B cell (primary cell): Measurements from ENCODE around the gene LRBA. TPM values are rescaled to one million over a fixed set of nuclear protein-coding genes. Genes with fewer than 3 reads are reported as not detected.

Experiments used
- ATAC-seq: fragments of 200-7000 bp; cut with Tn5 transposase; one replicate; pipeline ENCODE4 v1.10.0; 2021; ENCODE audit warnings: low read depth, mild to moderate bottlenecking, moderate number of reproducible peaks, moderate library complexity
- CTCF ChIA-PET: fragments of 350-600 bp; sonication (Branson Sonifier 250); formaldehyde crosslinking; loops from one replicate; lab custom pipeline; 2021; ENCODE audit warnings: antibody characterized with exemption, inconsistent platforms; lab: Charles Lee
- POLR2A ChIA-PET: fragments of 350-600 bp; sonication (Branson Sonifier 250); formaldehyde crosslinking; loops from one replicate; lab custom pipeline; 2021; ENCODE audit warnings: antibody characterized with exemption; lab: Charles Lee
- DNase-seq: peaks from one replicate; pipeline ENCODE4 v3.0.0; 2013
- H2AFZ ChIP-seq: 2 replicates; pipeline ENCODE4 v1.6.1; 2012; ENCODE audit warnings: mild to moderate bottlenecking, low read depth, low read length; ENCODE audit not compliant: insufficient read depth, poor library complexity, severe bottlenecking
- H3K27ac ChIP-seq, 2 donors: 1 replicate in 1 of 2; 2 replicates in 1 of 2; pipeline ENCODE4 v1.5.1; 2012 to 2013; ENCODE audit warnings: low read length in 2 of 2, mild to moderate bottlenecking in 2 of 2, moderate library complexity in 1 of 2
- H3K27me3 ChIP-seq, 4 experiments: fragments of 200-600 bp in 1 of 4; sonication (generic) in 1 of 4; replicated peaks in 1 of 4; 1 replicate in 2 of 4; 2 replicates in 2 of 4; pipeline versions ENCODE4 v1.6.1 to v1.7.0; 2013 to 2016; ENCODE audit warnings: low read length in 3 of 4, mild to moderate bottlenecking in 2 of 4, mixed read lengths in 1 of 4, moderate library complexity in 1 of 4; ENCODE audit not compliant: insufficient read depth in 4 of 4, control insufficient read depth in 3 of 4; ENCODE audit errors: control extremely low read depth in 1 of 4
- H3K36me3 ChIP-seq, 2 experiments: replicated peaks in 1 of 2; 1 replicate in 1 of 2; 2 replicates in 1 of 2; pipeline versions ENCODE4 v1.6.1 to v1.7.1; 2013; ENCODE audit warnings: low read length in 1 of 2; ENCODE audit not compliant: insufficient read depth in 2 of 2, control insufficient read depth in 1 of 2; ENCODE audit errors: control extremely low read depth in 1 of 2, extremely low read depth in 1 of 2
- H3K4me1 ChIP-seq, 2 donors: fragments of 200-600 bp in 1 of 2; sonication (generic) in 1 of 2; 1 replicate in 1 of 2; 2 replicates in 1 of 2; pipeline versions ENCODE4 v1.5.1 to v1.6.1; 2013 to 2017; ENCODE audit warnings: low read length in 2 of 2; ENCODE audit not compliant: control insufficient read depth in 2 of 2, insufficient read depth in 2 of 2
- H3K4me2 ChIP-seq: replicated peaks from 2 replicates; pipeline ENCODE3; 2012; ENCODE audit warnings: mild to moderate bottlenecking, low read depth, low read length; ENCODE audit not compliant: poor library complexity, severe bottlenecking
- H3K4me3 ChIP-seq, 5 experiments: fragments of 200-600 bp in 1 of 5; sonication (generic) in 1 of 5; 1 replicate in 3 of 5; 2 replicates in 2 of 5; pipeline versions ENCODE4 v1.5.1 to v1.7.0; 2011 to 2016; ENCODE audit warnings: low read length in 4 of 5, mild to moderate bottlenecking in 4 of 5, low read depth in 2 of 5, control low read depth in 1 of 5, moderate library complexity in 1 of 5; ENCODE audit not compliant: insufficient read depth in 1 of 5; ENCODE audit errors: control extremely low read depth in 1 of 5, extremely low read depth in 1 of 5
- H3K79me2 ChIP-seq: fragments of 200-600 bp; sonication (generic); one replicate; pipeline ENCODE4 v1.6.0; 2016; ENCODE audit warnings: low read length; ENCODE audit not compliant: control insufficient read depth, insufficient read depth
- H3K9ac ChIP-seq: fragments of 200-600 bp; sonication (generic); 2 replicates; pipeline ENCODE4 v1.6.1; 2017; ENCODE audit warnings: mild to moderate bottlenecking, low read length, moderate library complexity
- H3K9me3 ChIP-seq, 3 donors: one replicate each; pipeline versions ENCODE4 v1.6.1 to v1.7.1; 2013; ENCODE audit warnings: low read length in 2 of 3; ENCODE audit not compliant: control insufficient read depth in 2 of 3, insufficient read depth in 1 of 3; ENCODE audit errors: control extremely low read depth in 1 of 3
- H4K20me1 ChIP-seq: 2 replicates; pipeline ENCODE4 v1.6.0; 2012; ENCODE audit warnings: mild to moderate bottlenecking, low read length; ENCODE audit not compliant: insufficient read depth, control insufficient read depth, poor library complexity, severe bottlenecking
- H3K27ac Mint-ChIP-seq: one replicate; pipeline ENCODE4 v1.8.0; 2021; ENCODE audit warnings: mixed read lengths
- H3K27me3 Mint-ChIP-seq: one replicate; pipeline ENCODE4 v1.8.0; 2021; ENCODE audit warnings: mixed read lengths
- H3K4me1 Mint-ChIP-seq: one replicate; pipeline ENCODE4 v1.8.0; 2021; ENCODE audit warnings: mixed read lengths
- H3K4me3 Mint-ChIP-seq: one replicate; pipeline ENCODE4 v1.8.0; 2021; ENCODE audit warnings: mixed read lengths
- H3K9me3 Mint-ChIP-seq: one replicate; pipeline ENCODE4 v1.8.0; 2022; ENCODE audit warnings: mixed read lengths; ENCODE audit not compliant: insufficient read depth
- CTCF ChIP-seq: fragments of 200-600 bp; IDR thresholded peaks from one replicate; pipeline ENCODE4 v1.8.0; 2022; ENCODE audit warnings: antibody characterized with exemption, mild to moderate bottlenecking
- EZH2 ChIP-seq: IDR thresholded peaks from 2 replicates; pipeline ENCODE4 v1.6.1; 2012; ENCODE audit warnings: borderline replicate concordance, low read depth, mild to moderate bottlenecking, moderate library complexity, low read length; ENCODE audit not compliant: insufficient read depth, poor library complexity, severe bottlenecking
- WGBS: methylation state at CpG from one replicate; pipeline ENCODE4 v1.1.5; 2013; ENCODE audit warnings: missing lambda C conversion rate; ENCODE audit not compliant: insufficient coverage; 5-methylcytosine and 5-hydroxymethylcytosine counted together
- intact Hi-C: fragments of 100-400 bp; cut with micrococcal nuclease; formaldehyde crosslinking; loops from one replicate; pipeline ENCODE4 v1.10.0; 2022
- polyA plus RNA-seq: library from polyadenylated mRNA; depleted of rRNA; stranded (reverse); fragments of >200 nt; gene quantifications from 2 replicates; pipeline ENCODE4 v1.2.3, GENCODE V29; 2012
- total RNA-seq, 2 donors: library from RNA; stranded (reverse); fragments of 120-200 nt in 1 of 2; gene quantifications; 1 replicate in 1 of 2; 2 replicates in 1 of 2; pipeline versions ENCODE4 v1.2.3 to v1.2.4, GENCODE V29; 2013 to 2022

LRBA gene
- total and polyA plus RNA-seq, 2 donors (not counting 1 experiment from before 2014, with no cell fraction given): 17.5 to 86.7 TPM

- Histone ChIP-seq H3K9me3 (no peaks in the 10 kb centered on the region), H3K27ac (peak overlapping the region; percentile 46 to 60), H4K20me1 (no peaks in the 10 kb centered on the region), H3K27me3 (no peaks in the 10 kb centered on the region), H3K4me1 (peaks cover 8 to 15% of the 10 kb centered on the region in 2 donors), H2AFZ (peak overlapping the region; percentile 23), H3K4me3 (peak overlapping the region in 3 of 5 experiments; percentile 22 to 45 (median 43)), H3K36me3 (peaks cover 5 to 6% of the 10 kb centered on the region in 2 experiments), H3K4me2 (peak overlapping the region; percentile 48), H3K79me2 (peaks cover 6% of the 10 kb centered on the region), H3K9ac (peak overlapping the region; percentile 46)
- peaks cover 31% of the 10 kb centered on the region for H3K4me1 Mint-ChIP-seq
- TF ChIP-seq CTCF: peak; percentile 22
- TF ChIP-seq EZH2: no peak
- ATAC-seq (peak; percentile 80), DNase-seq (peak; percentile 75)
- H3K27ac Mint-ChIP-seq: peak overlapping the region; percentile 92
- WGBS: 68% methylated on average over 7 of the region's 8 CpGs
- H3K4me3 Mint-ChIP-seq: peak overlapping the region; percentile 84
- CTCF ChIA-PET: interaction anchor here (1.3 to 1.8 kb wide), 2 partner anchors 8 to 39 kb away, joined by 4 to 9 read pairs; no protein-coding TSS in a partner anchor
- no peaks in the 10 kb centered on the region for H3K9me3 Mint-ChIP-seq
- no peaks in the 10 kb centered on the region for H3K27me3 Mint-ChIP-seq
- POLR2A ChIA-PET: interaction anchor here (0.7 kb wide), 1 partner anchor 268 kb away, joined by 3 read pairs; no protein-coding TSS in a partner anchor
- intact Hi-C loops: no loop called here
These were observed 186.9 kb downstream of the LRBA start for GRCh38 chr4:150828159-150828558.

- H3K4me1 Mint-ChIP-seq: peaks cover 34% of the 10 kb centered on the region
- CTCF ChIA-PET: interaction anchor here (0.7 kb wide), 1 partner anchor 40 kb away, joined by 3 read pairs; no protein-coding TSS in a partner anchor
- no CpG with 5 or more reads among the region's 1 CpG for WGBS
These were observed 187.9 kb downstream of the LRBA start for GRCh38 chr4:150827226-150827625.

More at GRCh38 chr4:150827226-150827625, 187.9 kb downstream of the LRBA start:
- Histone ChIP-seq H2AFZ (no peak overlapping the region), H3K4me1 (peaks cover 8 to 17% of the 10 kb centered on the region in 2 donors), H3K36me3 (peaks cover 5 to 6% of the 10 kb centered on the region in 2 experiments), H4K20me1 (no peaks in the 10 kb centered on the region), H3K9me3 (no peaks in the 10 kb centered on the region), H3K27me3 (no peaks in the 10 kb centered on the region), H3K27ac (peak overlapping the region; percentile 51 to 60), H3K4me2 (peak overlapping the region; percentile 48), H3K79me2 (peaks cover 6% of the 10 kb centered on the region), H3K4me3 (peak overlapping the region in 1 of 5 experiments; percentile 43), H3K9ac (peak overlapping the region; percentile 9)
- ATAC-seq (no peak), DNase-seq (peak; percentile 12)
- Mint-ChIP-seq H3K4me3 (peak overlapping the region; percentile 75), H3K9me3 (no peaks in the 10 kb centered on the region), H3K27me3 (no peaks in the 10 kb centered on the region), H3K27ac (peak overlapping the region; percentile 77)
- intact Hi-C loops: no loop called here
- POLR2A ChIA-PET: no interaction called here
- TF ChIP-seq EZH2 (no peak), CTCF (no peak)
